AG09309 (cell line): ENCODE measurements around the gene TPGS1.

ENCODE experiments used
- DNase-seq: peaks from one replicate; pipeline ENCODE4 v3.0.0-alpha.2; 2010; ENCODE audit warnings: low read depth
- H3K4me3 ChIP-seq: 2 replicates; pipeline ENCODE4 v1.5.1; 2011; ENCODE audit warnings: mild to moderate bottlenecking, low read depth, low read length, moderate library complexity; ENCODE audit not compliant: control insufficient read depth
- CTCF ChIP-seq: IDR thresholded peaks from 2 replicates; pipeline ENCODE4 v1.5.1; 2011; ENCODE audit warnings: mild to moderate bottlenecking, low read depth, low read length, inconsistent platforms; ENCODE audit not compliant: insufficient read depth, control insufficient read depth; ENCODE audit errors: missing control alignments

TPGS1 gene

GRCh38 chr19:536881-537404 lies 29.6 kb downstream of the TPGS1 start:
- no peak for TF ChIP-seq CTCF
- no peak overlapping the region for H3K4me3 ChIP-seq
- no peak for DNase-seq

GRCh38 chr19:538641-539428 lies 31.5 kb downstream of the TPGS1 start:
- no peak overlapping the region for H3K4me3 ChIP-seq
- TF ChIP-seq CTCF: no peak
- no peak for DNase-seq

- no peak overlapping the region for H3K4me3 ChIP-seq
- no peak for TF ChIP-seq CTCF
- DNase-seq: no peak
Measured at GRCh38 chr19:539429-540030, 32.2 kb downstream of the TPGS1 start.

- H3K4me3 ChIP-seq: no peak overlapping the region
- no peak for DNase-seq
- no peak for TF ChIP-seq CTCF
Measured at GRCh38 chr19:540867-541637, 33.8 kb downstream of the TPGS1 start.

GRCh38 chr19:541699-542098 lies 34.4 kb downstream of the TPGS1 start:
- no peak for DNase-seq
- no peak for TF ChIP-seq CTCF
- H3K4me3 ChIP-seq: no peak overlapping the region

- DNase-seq: no peak
- no peak for TF ChIP-seq CTCF
- H3K4me3 ChIP-seq: no peak overlapping the region
Measured at GRCh38 chr19:542173-542866, 35.0 kb downstream of the TPGS1 start.
